Stimulated activated naive B cell treated with anti-CD40 and anti-IgM and Interleukin-4, amounts not matched to agents 10 μg/mL and 1 μg/mL and 100 μg/mL, for 72 hours (primary cell): ENCODE results near the gene BLVRB.
"Not testable (repeated sequence)": the region's sequence is repeated elsewhere in the genome, so short reads cannot be mapped to it uniquely, and the experiment has no call there.

Experiments used
- ATAC-seq, 2 donors: fragments of 150-1000 bp; cut with Tn5 transposase; replicated peaks; 2 replicates each; pipeline ENCODE4 v1.10.0; 2021; ENCODE audit warnings: moderate library complexity in 1 of 2
- DNase-seq: peaks from one replicate; pipeline ENCODE4 v3.0.0; 2021
- H3K27ac Mint-ChIP-seq: one replicate; pipeline ENCODE4 v1.8.0; 2022; ENCODE audit warnings: mild to moderate bottlenecking, mixed read lengths
- H3K27me3 Mint-ChIP-seq, 2 donors: one replicate each; pipeline ENCODE4 v1.8.0; 2022; ENCODE audit warnings: mixed read lengths in 2 of 2
- H3K36me3 Mint-ChIP-seq, 2 donors: one replicate each; pipeline ENCODE4 v1.8.0; 2022; ENCODE audit warnings: mixed read lengths in 2 of 2, mild to moderate bottlenecking in 1 of 2
- H3K4me1 Mint-ChIP-seq, 2 donors: one replicate each; pipeline ENCODE4 v1.8.0; 2022; ENCODE audit warnings: mixed read lengths in 2 of 2, mild to moderate bottlenecking in 1 of 2
- H3K4me3 Mint-ChIP-seq, 2 donors: one replicate each; pipeline ENCODE4 v1.8.0; 2022; ENCODE audit warnings: mild to moderate bottlenecking in 2 of 2, mixed read lengths in 2 of 2, moderate library complexity in 1 of 2
- H3K9me3 Mint-ChIP-seq, 2 donors: one replicate each; pipeline ENCODE4 v1.8.0; 2022; ENCODE audit warnings: mixed read lengths in 2 of 2, mild to moderate bottlenecking in 1 of 2

Gene BLVRB

DNA sequence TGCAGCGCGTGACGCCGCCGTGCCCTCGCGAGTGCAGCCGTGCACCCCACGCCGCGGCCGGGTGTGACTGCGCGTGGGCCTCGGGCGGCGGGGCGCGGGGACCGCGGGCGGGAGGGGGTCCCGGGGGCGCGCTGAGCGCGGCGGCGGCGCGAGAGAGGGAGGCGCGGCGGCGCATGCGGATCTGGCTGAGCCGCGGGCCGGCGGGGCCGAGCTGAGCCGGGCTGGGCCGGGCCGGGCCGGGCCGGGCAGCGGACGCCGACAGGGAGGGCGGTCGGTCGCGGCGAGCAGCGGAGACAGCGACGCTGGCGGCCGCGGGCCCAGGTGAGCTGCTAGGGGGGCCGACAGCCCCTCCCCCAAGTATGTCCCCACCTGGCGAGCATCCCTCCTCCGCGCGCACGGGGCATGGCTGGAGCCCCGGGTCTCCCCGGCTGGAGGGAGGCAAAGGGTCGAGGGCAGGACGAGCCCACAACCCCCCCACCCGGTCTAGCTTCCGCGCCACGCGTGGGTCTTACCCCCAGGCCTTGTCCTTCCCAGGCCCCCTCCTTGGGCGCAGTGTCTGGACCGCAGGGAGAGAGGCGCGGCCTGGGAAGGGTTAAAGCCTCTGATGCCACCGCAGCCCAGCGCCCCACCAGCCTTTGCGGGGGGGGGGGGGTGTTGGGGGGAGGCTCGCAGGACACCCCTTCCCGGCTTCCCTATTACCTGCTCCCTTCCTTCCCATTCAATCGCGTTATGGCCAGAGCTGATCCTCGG lies 1.6 kb upstream of the BLVRB start, which contains the start of gene SPTBN4:
Gene SPTBN4 (plus strand): TSS at position 17 of the 750 bp plus-strand sequence. CDS start 5,621 bp downstream, outside the sequence.
- peak within 1 kb of the TSS; percentile 93 for H3K27ac Mint-ChIP-seq
- H3K9me3 Mint-ChIP-seq: no peaks in the 10 kb centered on the region
- ATAC-seq (no peak), DNase-seq (no peak)
- peak within 1 kb of the TSS; percentile 82 to 97 for H3K4me3 Mint-ChIP-seq
- peaks cover 22 to 25% of the 10 kb centered on the region in 2 donors for H3K27me3 Mint-ChIP-seq
- peaks cover 21 to 32% of the 10 kb centered on the region in 2 donors for H3K4me1 Mint-ChIP-seq
- H3K36me3 Mint-ChIP-seq: peaks cover 5 to 6% of the 10 kb centered on the region in 2 donors

DNA sequence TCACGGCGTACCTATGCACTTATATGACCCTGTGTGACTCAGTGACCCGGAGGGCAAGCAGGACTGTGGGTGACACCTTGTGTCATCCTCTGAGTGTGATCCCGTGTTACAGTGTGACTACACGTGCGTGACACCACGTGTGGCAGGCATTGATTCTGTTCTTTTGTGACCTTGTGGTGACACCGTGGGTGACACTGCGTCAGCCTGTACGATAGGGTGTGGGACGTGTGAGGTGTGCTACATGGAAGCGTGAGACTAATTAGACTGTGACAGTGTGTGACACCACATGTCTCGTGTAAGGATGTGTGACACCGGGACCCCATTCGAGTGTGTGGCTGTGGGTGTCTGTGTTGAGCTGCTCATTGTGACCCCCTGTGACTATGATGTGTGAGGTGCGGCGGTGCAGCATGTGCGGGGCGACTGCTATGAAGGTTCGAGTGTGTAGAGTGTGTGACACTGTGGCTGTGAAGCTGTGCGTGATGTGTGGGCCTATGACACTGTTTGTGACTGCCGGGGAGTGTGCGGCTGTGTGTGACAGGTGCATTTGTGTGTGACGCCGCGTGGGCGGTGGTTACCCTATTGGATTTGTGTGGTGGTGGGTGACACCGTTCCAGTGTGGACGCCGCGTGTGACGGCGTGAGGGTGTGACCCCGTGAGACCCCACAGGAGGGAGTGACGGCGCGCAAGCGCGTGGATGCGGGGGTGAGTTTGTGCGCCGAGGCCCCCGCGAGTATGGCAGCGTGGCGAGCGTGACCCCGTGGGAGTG lies 857 bp upstream of the BLVRB start:
- peaks cover 5 to 6% of the 10 kb centered on the region in 2 donors for H3K36me3 Mint-ChIP-seq
- peak overlapping the region; percentile 82 to 97 for H3K4me3 Mint-ChIP-seq
- ATAC-seq (peak; percentile 45 to 50), DNase-seq (peak; percentile 55)
- peak overlapping the region; percentile 93 for H3K27ac Mint-ChIP-seq
- no peaks in the 10 kb centered on the region for H3K9me3 Mint-ChIP-seq
- peaks cover 25 to 39% of the 10 kb centered on the region in 2 donors for H3K4me1 Mint-ChIP-seq
- H3K27me3 Mint-ChIP-seq: peaks cover 22 to 25% of the 10 kb centered on the region in 2 donors

DNA sequence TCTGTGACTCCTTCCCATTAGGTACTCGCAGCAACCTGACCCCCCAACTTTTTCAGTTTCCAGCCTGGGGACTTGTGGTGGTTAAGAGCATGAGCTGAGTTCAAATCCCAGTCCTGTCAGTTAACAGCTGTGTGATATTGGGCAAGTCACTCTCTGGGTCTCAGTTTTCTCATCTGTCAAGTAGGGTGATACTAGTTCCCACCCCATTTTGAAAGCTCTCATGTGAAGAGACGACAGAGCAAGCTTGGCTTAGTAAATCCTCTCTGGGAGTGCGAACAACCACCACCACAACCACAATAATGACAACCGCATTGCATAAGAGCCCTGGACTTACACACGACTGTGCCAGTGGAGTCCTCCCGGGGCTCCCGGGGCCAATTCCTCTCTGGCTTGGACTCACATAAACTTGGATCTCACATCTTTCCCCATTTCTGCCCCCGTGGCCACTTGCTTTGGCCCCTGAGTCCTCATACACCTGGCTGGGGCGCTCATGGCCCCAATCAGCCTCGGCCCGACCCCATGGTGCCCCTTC lies 454 bp downstream of the BLVRB start:
- Mint-ChIP-seq H3K4me3 (peak overlapping the region; percentile 82 to 97), H3K36me3 (peaks cover 6 to 7% of the 10 kb centered on the region in 2 donors), H3K4me1 (peaks cover 29 to 45% of the 10 kb centered on the region in 2 donors), H3K9me3 (no peaks in the 10 kb centered on the region), H3K27me3 (peaks cover 16 to 19% of the 10 kb centered on the region in 2 donors), H3K27ac (peak overlapping the region; percentile 93)
- ATAC-seq: no peak
- peak; percentile 9 for DNase-seq

DNA sequence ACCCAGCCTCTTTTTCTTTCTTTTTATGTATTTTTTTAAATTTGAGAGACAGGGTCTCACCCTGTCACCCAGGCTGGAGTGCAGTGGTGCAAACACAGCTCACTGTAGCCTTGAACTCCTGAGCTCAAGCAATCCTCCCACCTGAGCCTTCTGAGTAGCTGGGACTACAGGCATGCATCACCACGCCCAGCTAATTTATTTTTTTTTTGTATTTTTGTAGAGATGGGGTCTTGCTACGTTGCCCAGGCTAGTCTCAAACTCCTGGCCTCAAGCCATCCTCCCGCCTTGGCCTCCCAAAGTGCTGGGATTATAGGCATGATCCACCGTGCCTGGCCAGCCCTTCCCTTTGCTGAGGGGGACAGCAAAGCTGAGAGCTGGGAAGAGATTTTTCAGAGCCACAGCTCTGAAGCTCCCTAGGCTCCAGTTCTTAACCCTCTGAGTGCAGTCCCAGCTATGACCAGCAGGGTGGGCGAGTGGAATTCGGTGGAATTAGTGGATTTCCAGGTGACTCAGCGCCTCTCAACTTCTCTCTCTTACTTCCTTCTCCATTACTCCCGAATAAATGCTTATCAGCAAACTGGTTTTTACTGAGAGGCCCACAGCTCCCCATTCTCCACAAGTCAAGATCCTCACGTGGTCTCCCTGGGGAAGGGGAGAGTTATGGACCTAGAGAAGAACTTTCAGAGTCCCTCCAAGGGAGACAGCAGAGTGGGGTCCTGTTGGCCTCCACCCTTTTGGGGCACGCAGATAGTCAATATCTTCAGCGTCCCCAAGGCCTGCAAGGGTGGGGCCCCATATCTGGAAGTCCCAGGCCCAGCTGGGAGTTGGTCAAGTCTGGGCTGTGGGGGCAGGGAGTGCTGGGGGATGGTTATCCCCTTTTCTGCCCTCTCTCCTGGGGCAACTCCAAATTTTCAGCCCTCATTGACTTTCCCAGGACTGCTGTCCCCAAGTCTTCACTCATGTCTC lies 1.2 kb downstream of the BLVRB start:
- Mint-ChIP-seq H3K9me3 (no peaks in the 10 kb centered on the region), H3K27ac (no peak overlapping the region)

DNA sequence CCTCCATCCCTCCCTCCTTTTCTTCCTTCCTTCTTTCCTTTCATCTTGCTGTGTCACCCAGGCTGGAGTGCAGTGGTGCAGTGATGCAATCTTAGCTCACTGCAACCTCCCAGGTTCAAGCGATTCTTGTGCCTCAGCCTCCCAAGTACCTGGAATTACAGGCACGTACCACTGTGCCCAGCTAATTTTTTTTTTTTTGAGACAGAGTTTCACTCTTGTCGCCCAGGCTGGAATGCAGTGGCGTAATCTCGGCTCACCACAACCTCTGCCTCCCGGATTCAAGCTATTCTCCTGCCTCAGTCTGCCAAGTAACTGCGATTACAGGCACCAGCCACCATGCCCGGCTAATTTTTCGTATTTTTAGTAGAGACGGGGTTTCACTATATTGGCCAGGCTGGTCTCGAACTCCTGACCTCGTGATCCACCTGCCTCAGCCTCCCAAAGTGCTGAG lies 1.9 kb downstream of the BLVRB start:
- H3K36me3 Mint-ChIP-seq, H3K9me3 Mint-ChIP-seq, H3K4me3 Mint-ChIP-seq, ATAC-seq, DNase-seq, H3K27ac Mint-ChIP-seq: not testable (repeated sequence)
- Mint-ChIP-seq H3K4me1 (peaks cover 29 to 42% of the 10 kb centered on the region in 2 donors), H3K27me3 (peaks cover 14 to 16% of the 10 kb centered on the region in 2 donors)

More for the DNA sequence above, 1.2 kb downstream of the BLVRB start:
- H3K27me3 Mint-ChIP-seq: peaks cover 16 to 19% of the 10 kb centered on the region in 2 donors
- peak overlapping the region; percentile 82 to 97 for H3K4me3 Mint-ChIP-seq
- peaks cover 29 to 45% of the 10 kb centered on the region in 2 donors for H3K4me1 Mint-ChIP-seq
- peaks cover 6 to 7% of the 10 kb centered on the region in 2 donors for H3K36me3 Mint-ChIP-seq
- ATAC-seq (no peak), DNase-seq (peak; percentile 51)

DNA sequence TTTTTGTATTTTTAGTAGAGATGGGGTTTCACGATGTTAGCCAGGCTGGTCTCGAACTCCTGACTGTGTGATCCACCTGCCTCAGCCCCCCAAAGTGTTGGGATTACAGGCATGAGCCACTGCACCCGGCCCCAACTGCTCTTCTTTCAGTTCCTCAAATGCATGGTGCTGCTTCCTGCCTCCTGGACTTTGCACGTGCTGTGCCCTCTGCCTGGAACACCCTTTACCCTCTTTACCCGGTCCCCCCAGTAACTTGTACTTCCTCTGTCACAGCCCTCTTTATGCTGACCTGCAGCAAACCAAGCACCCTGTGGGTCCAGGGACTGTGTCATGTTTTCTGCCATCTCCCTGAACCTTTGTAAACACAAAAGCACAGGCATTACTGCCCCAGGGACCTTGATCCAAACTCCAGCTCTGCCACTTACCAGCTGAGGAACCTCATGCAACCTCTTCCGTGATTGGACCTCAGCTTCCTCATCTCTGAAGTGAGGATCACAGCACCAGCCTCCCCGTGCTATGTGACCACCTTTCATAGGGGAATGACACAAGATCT lies 3.8 kb downstream of the BLVRB start:
- DNase-seq: peak; percentile 24
- no peaks in the 10 kb centered on the region for H3K9me3 Mint-ChIP-seq
- peak overlapping the region; percentile 42 for H3K27ac Mint-ChIP-seq
- peaks cover 6 to 7% of the 10 kb centered on the region in 2 donors for H3K36me3 Mint-ChIP-seq
- peaks cover 8 to 9% of the 10 kb centered on the region in 2 donors for H3K27me3 Mint-ChIP-seq
- H3K4me3 Mint-ChIP-seq: peak overlapping the region in 1 of 2 donors; percentile 5
- H3K4me1 Mint-ChIP-seq: peaks cover 28 to 39% of the 10 kb centered on the region in 2 donors
- no peak for ATAC-seq

DNA sequence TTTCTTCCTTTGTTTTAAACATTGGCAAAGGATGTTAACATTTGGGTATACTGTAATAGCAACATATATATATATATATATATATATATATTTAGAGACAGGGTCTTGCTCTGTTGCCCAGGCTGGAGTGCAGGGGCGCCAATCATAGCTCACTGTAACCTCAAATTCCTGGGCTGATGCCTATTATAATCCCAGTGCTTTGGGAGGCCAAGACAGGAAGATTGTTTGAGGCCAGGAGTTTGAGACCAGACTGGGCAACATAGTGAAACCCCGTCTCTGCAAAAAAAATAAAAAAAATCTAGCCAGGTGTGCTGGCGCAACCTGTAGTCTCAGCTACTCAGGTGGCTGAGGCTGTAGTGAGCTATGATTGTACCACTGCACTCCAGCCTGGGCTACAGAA lies 5.4 kb downstream of the BLVRB start:
- no peak for DNase-seq
- Mint-ChIP-seq H3K27me3 (no peaks in the 10 kb centered on the region), H3K36me3 (peaks cover 0 to 2% of the 10 kb centered on the region in 2 donors), H3K4me3 (no peak overlapping the region), H3K27ac (no peak overlapping the region), H3K4me1 (peaks cover 15 to 24% of the 10 kb centered on the region in 2 donors), H3K9me3 (no peaks in the 10 kb centered on the region)
- ATAC-seq: no peak

DNA sequence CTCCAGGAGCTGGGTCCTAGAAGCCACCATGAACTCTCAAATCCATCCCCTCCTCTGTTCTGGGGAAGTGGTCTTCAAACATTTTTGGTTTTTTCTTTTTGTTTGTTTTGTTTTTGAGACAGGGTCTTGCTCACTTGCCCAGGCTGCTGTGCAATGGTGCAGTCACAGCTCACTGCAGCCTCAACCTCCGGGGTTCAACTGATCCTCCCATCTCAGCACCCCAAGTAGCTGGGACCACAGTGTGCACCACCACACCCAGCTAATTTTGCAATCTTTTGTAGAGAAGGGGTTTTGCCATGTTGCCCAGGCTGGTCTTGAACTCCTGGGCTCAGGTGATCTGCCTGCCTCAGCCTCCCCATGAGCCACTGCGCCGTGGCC lies 7.0 kb downstream of the BLVRB start:
- Mint-ChIP-seq H3K36me3 (peaks cover 0 to 2% of the 10 kb centered on the region in 2 donors), H3K4me3 (no peak overlapping the region), H3K9me3 (no peaks in the 10 kb centered on the region), H3K4me1 (peaks cover 10 to 13% of the 10 kb centered on the region in 2 donors), H3K27me3 (no peaks in the 10 kb centered on the region), H3K27ac (no peak overlapping the region)
- ATAC-seq (no peak), DNase-seq (no peak)

DNA sequence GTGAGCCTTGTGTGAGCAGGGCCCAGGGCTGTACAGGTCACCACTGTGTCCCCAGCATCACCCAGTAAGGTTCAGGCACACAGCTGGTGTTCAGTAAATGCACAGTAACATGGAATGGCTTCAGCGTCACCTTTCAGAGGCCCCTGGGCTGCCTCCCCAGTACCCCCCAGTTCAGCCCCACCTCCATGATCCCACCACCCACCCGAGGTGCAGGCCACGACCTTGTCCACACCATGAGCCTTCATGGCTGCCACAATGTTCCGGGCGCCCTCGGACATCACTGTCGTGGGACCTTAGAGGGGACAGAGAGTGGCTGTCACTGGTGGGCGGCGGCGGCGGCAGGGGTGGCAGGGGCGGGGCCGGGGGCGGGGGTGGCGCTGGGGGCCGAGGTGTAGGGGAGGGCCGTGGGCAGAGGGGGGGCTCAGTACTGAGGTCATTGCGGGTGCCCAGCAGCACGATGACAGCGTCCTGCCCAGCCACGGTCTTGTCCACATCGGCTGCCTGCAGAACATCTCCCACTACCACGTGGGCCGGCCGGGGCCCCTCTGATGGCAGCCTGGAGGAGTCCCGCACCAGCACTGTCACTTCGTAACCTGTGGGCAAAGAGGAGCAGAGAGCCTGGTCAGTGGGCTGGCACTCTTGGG lies 7.5 kb downstream of the BLVRB start:
- peaks cover 9 to 13% of the 10 kb centered on the region in 2 donors for H3K4me1 Mint-ChIP-seq
- H3K36me3 Mint-ChIP-seq: peaks cover 0 to 2% of the 10 kb centered on the region in 2 donors
- no peak for DNase-seq
- H3K9me3 Mint-ChIP-seq: no peaks in the 10 kb centered on the region
- H3K4me3 Mint-ChIP-seq: no peak overlapping the region
- H3K27ac Mint-ChIP-seq: no peak overlapping the region
- no peaks in the 10 kb centered on the region for H3K27me3 Mint-ChIP-seq
- no peak for ATAC-seq

DNA sequence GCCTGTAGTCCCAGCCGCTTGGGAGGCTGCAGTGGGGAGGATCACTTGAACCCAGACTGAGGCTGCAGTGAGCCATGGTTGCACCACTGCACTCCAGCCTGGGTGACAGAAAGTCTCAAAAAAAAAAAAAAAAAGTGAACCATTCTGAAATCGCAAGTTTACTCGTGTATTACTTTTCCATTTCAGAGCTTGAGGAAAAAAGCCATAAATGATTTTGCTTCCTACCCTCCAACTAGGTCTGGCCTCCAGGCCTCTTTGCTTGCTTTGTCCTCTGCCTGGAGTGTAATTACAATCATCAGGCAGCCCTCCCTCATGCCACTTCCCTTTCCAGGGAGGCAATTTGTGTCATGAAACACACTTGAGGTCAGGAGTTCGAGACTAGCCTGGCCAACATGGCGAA lies 8.5 kb downstream of the BLVRB start:
- peaks cover 0 to 2% of the 10 kb centered on the region in 2 donors for H3K36me3 Mint-ChIP-seq
- no peaks in the 10 kb centered on the region for H3K9me3 Mint-ChIP-seq
- no peak overlapping the region for H3K4me3 Mint-ChIP-seq
- H3K27me3 Mint-ChIP-seq: no peaks in the 10 kb centered on the region
- H3K27ac Mint-ChIP-seq: no peak overlapping the region
- DNase-seq: no peak
- H3K4me1 Mint-ChIP-seq: peaks cover 9 to 13% of the 10 kb centered on the region in 2 donors
- ATAC-seq: no peak

DNA sequence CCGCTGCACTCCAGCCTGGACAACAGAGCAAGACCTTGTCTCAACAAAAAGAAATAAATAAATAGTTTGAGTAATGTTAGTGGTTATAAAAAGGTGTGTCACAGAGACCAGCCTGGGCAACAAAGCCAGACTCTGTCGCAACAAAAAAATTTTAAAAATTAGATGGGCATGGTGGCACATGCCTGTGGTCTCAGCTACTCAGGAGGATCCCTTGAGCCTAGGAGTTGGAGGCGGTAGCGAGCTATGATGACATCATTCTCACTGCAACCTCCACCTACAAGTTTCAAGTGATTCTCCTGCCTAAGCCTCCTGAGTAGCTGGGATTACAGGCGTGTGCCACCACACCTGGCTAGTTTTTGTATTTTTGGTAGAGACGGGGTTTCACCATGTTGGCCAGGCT lies 11.6 kb downstream of the BLVRB start:
- not testable (repeated sequence) for H3K9me3 Mint-ChIP-seq, H3K36me3 Mint-ChIP-seq, DNase-seq

DNA sequence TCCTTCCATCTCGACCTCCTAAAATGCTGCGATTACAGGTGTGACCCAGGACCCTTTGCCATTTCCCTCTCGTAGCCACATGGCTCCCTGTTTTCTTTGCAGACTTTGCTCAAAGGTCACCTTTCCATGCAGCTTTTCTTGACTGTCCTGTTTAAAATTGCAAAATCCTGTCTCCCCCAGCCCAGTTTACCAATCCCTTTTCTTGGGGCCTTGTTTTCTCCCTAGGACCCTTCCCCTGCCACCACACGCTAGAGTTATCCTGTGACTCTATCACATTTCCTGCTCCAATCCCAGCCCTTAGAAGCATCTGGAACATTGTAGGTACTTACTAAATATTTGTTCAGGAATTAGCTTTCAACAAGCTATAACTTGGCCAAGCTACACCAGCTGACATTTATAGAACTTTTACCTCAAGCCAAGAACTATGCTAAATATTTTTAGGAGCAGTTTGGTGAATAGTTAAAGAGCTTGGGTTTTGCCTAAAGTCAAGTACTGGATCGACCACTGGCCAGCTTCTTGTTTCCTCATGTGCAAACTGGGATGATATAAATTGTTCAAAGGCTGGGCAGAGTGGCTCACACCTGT lies 12.3 kb downstream of the BLVRB start:
- H3K4me3 Mint-ChIP-seq: no peak overlapping the region
- no peak overlapping the region for H3K27ac Mint-ChIP-seq
- no peak for DNase-seq
- H3K4me1 Mint-ChIP-seq: no peaks in the 10 kb centered on the region
- H3K36me3 Mint-ChIP-seq: peaks cover 4 to 5% of the 10 kb centered on the region in 2 donors
- ATAC-seq: no peak
- H3K9me3 Mint-ChIP-seq: no peaks in the 10 kb centered on the region
- H3K27me3 Mint-ChIP-seq: no peaks in the 10 kb centered on the region

More for the DNA sequence above, 11.6 kb downstream of the BLVRB start:
- not testable (repeated sequence) for H3K4me3 Mint-ChIP-seq, H3K27ac Mint-ChIP-seq, H3K4me1 Mint-ChIP-seq, ATAC-seq, H3K27me3 Mint-ChIP-seq
